B cell (primary cell): ENCODE results near the gene TRPM2. TPM values are rescaled to one million over a fixed set of nuclear protein-coding genes. Genes with fewer than 3 reads are reported as not detected.

Experiments
- ATAC-seq: fragments of 200-7000 bp; cut with Tn5 transposase; one replicate; pipeline ENCODE4 v1.10.0; 2021; ENCODE audit warnings: low read depth, mild to moderate bottlenecking, moderate number of reproducible peaks, moderate library complexity
- CTCF ChIA-PET: fragments of 350-600 bp; sonication (Branson Sonifier 250); formaldehyde crosslinking; loops from one replicate; lab custom pipeline; 2021; ENCODE audit warnings: antibody characterized with exemption, inconsistent platforms; lab: Charles Lee
- POLR2A ChIA-PET: fragments of 350-600 bp; sonication (Branson Sonifier 250); formaldehyde crosslinking; loops from one replicate; lab custom pipeline; 2021; ENCODE audit warnings: antibody characterized with exemption; lab: Charles Lee
- DNase-seq: peaks from one replicate; pipeline ENCODE4 v3.0.0; 2013
- H2AFZ ChIP-seq: 2 replicates; pipeline ENCODE4 v1.6.1; 2012; ENCODE audit warnings: mild to moderate bottlenecking, low read depth, low read length; ENCODE audit not compliant: insufficient read depth, poor library complexity, severe bottlenecking
- H3K27ac ChIP-seq, 2 donors: 1 replicate in 1 of 2; 2 replicates in 1 of 2; pipeline ENCODE4 v1.5.1; 2012 to 2013; ENCODE audit warnings: low read length in 2 of 2, mild to moderate bottlenecking in 2 of 2, moderate library complexity in 1 of 2
- H3K27me3 ChIP-seq, 4 experiments: fragments of 200-600 bp in 1 of 4; sonication (generic) in 1 of 4; replicated peaks in 1 of 4; 1 replicate in 2 of 4; 2 replicates in 2 of 4; pipeline versions ENCODE4 v1.6.1 to v1.7.0; 2013 to 2016; ENCODE audit warnings: low read length in 3 of 4, mild to moderate bottlenecking in 2 of 4, mixed read lengths in 1 of 4, moderate library complexity in 1 of 4; ENCODE audit not compliant: insufficient read depth in 4 of 4, control insufficient read depth in 3 of 4; ENCODE audit errors: control extremely low read depth in 1 of 4
- H3K36me3 ChIP-seq, 2 experiments: replicated peaks in 1 of 2; 1 replicate in 1 of 2; 2 replicates in 1 of 2; pipeline versions ENCODE4 v1.6.1 to v1.7.1; 2013; ENCODE audit warnings: low read length in 1 of 2; ENCODE audit not compliant: insufficient read depth in 2 of 2, control insufficient read depth in 1 of 2; ENCODE audit errors: control extremely low read depth in 1 of 2, extremely low read depth in 1 of 2
- H3K4me1 ChIP-seq, 2 donors: fragments of 200-600 bp in 1 of 2; sonication (generic) in 1 of 2; 1 replicate in 1 of 2; 2 replicates in 1 of 2; pipeline versions ENCODE4 v1.5.1 to v1.6.1; 2013 to 2017; ENCODE audit warnings: low read length in 2 of 2; ENCODE audit not compliant: control insufficient read depth in 2 of 2, insufficient read depth in 2 of 2
- H3K4me2 ChIP-seq: replicated peaks from 2 replicates; pipeline ENCODE3; 2012; ENCODE audit warnings: mild to moderate bottlenecking, low read depth, low read length; ENCODE audit not compliant: poor library complexity, severe bottlenecking
- H3K4me3 ChIP-seq, 5 experiments: fragments of 200-600 bp in 1 of 5; sonication (generic) in 1 of 5; 1 replicate in 3 of 5; 2 replicates in 2 of 5; pipeline versions ENCODE4 v1.5.1 to v1.7.0; 2011 to 2016; ENCODE audit warnings: low read length in 4 of 5, mild to moderate bottlenecking in 4 of 5, low read depth in 2 of 5, control low read depth in 1 of 5, moderate library complexity in 1 of 5; ENCODE audit not compliant: insufficient read depth in 1 of 5; ENCODE audit errors: control extremely low read depth in 1 of 5, extremely low read depth in 1 of 5
- H3K79me2 ChIP-seq: fragments of 200-600 bp; sonication (generic); one replicate; pipeline ENCODE4 v1.6.0; 2016; ENCODE audit warnings: low read length; ENCODE audit not compliant: control insufficient read depth, insufficient read depth
- H3K9ac ChIP-seq: fragments of 200-600 bp; sonication (generic); 2 replicates; pipeline ENCODE4 v1.6.1; 2017; ENCODE audit warnings: mild to moderate bottlenecking, low read length, moderate library complexity
- H3K9me3 ChIP-seq, 3 donors: one replicate each; pipeline versions ENCODE4 v1.6.1 to v1.7.1; 2013; ENCODE audit warnings: low read length in 2 of 3; ENCODE audit not compliant: control insufficient read depth in 2 of 3, insufficient read depth in 1 of 3; ENCODE audit errors: control extremely low read depth in 1 of 3
- H4K20me1 ChIP-seq: 2 replicates; pipeline ENCODE4 v1.6.0; 2012; ENCODE audit warnings: mild to moderate bottlenecking, low read length; ENCODE audit not compliant: insufficient read depth, control insufficient read depth, poor library complexity, severe bottlenecking
- H3K27ac Mint-ChIP-seq: one replicate; pipeline ENCODE4 v1.8.0; 2021; ENCODE audit warnings: mixed read lengths
- H3K27me3 Mint-ChIP-seq: one replicate; pipeline ENCODE4 v1.8.0; 2021; ENCODE audit warnings: mixed read lengths
- H3K4me1 Mint-ChIP-seq: one replicate; pipeline ENCODE4 v1.8.0; 2021; ENCODE audit warnings: mixed read lengths
- H3K4me3 Mint-ChIP-seq: one replicate; pipeline ENCODE4 v1.8.0; 2021; ENCODE audit warnings: mixed read lengths
- H3K9me3 Mint-ChIP-seq: one replicate; pipeline ENCODE4 v1.8.0; 2022; ENCODE audit warnings: mixed read lengths; ENCODE audit not compliant: insufficient read depth
- EZH2 ChIP-seq: IDR thresholded peaks from 2 replicates; pipeline ENCODE4 v1.6.1; 2012; ENCODE audit warnings: borderline replicate concordance, low read depth, mild to moderate bottlenecking, moderate library complexity, low read length; ENCODE audit not compliant: insufficient read depth, poor library complexity, severe bottlenecking
- WGBS: methylation state at CpG from one replicate; pipeline ENCODE4 v1.1.5; 2013; ENCODE audit warnings: missing lambda C conversion rate; ENCODE audit not compliant: insufficient coverage; 5-methylcytosine and 5-hydroxymethylcytosine counted together
- intact Hi-C: fragments of 100-400 bp; cut with micrococcal nuclease; formaldehyde crosslinking; loops from one replicate; pipeline ENCODE4 v1.10.0; 2022
- polyA plus RNA-seq: library from polyadenylated mRNA; depleted of rRNA; stranded (reverse); fragments of >200 nt; gene quantifications from 2 replicates; pipeline ENCODE4 v1.2.3, GENCODE V29; 2012
- total RNA-seq, 2 donors: library from RNA; stranded (reverse); fragments of 120-200 nt in 1 of 2; gene quantifications; 1 replicate in 1 of 2; 2 replicates in 1 of 2; pipeline versions ENCODE4 v1.2.3 to v1.2.4, GENCODE V29; 2013 to 2022
- TF ChIP-seq, protein P1 (sequence below): fragments of 200-600 bp; IDR thresholded peaks from one replicate; pipeline ENCODE4 v1.8.0; 2022; ENCODE audit warnings: antibody characterized with exemption, mild to moderate bottlenecking

Gene TRPM2
- total and polyA plus RNA-seq, 2 donors (not counting 1 experiment from before 2014, with no cell fraction given): 1.6 to 8.4 TPM

DNA sequence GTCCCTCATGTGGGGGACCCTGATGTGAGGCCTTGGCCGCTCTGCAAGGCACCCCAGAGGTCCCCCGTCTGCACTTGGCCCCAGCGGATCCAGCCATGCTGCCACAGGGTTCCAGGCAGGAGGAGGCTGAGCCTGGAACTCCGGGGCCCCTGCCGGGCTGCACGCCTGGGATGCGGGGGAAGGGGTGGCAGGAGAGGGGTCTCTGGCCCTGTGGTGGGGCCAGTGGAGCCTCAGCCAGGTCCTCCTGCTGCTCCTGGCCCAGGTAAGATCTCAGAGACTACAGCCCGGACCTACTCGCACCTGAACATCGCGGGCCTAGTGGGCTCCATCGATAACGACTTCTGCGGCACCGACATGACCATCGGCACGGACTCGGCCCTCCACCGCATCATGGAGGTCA is 40.7 kb upstream of the TRPM2 start:
- 96% methylated on average over 19 of the region's 19 CpGs for WGBS

DNA sequence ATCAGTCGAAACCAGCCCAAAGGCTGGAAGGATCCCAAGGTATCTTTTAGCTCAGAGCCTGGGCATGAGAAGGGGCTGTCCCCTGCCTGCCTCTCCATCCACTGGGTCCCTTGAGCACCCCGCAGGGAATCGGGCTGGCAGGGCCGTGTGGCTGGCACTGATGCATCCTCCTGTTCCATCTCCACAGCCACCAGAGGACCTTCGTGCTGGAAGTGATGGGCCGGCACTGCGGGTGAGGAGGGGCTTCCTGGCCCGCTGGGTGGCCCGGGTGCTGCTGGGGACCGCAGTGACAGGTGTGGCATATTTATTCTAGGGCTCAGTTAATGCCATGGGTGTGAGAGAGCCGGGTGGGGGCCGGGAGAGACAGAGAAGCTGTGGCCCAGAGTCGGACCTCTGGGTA is 40.0 kb upstream of the TRPM2 start:
- no peak for ATAC-seq
- peaks cover 84% of the 10 kb centered on the region for H4K20me1 ChIP-seq
- H3K36me3 ChIP-seq: peaks cover 4 to 82% of the 10 kb centered on the region in 2 experiments

More for the DNA sequence above, 40.7 kb upstream of the TRPM2 start:
- TF ChIP-seq, protein P1, sequence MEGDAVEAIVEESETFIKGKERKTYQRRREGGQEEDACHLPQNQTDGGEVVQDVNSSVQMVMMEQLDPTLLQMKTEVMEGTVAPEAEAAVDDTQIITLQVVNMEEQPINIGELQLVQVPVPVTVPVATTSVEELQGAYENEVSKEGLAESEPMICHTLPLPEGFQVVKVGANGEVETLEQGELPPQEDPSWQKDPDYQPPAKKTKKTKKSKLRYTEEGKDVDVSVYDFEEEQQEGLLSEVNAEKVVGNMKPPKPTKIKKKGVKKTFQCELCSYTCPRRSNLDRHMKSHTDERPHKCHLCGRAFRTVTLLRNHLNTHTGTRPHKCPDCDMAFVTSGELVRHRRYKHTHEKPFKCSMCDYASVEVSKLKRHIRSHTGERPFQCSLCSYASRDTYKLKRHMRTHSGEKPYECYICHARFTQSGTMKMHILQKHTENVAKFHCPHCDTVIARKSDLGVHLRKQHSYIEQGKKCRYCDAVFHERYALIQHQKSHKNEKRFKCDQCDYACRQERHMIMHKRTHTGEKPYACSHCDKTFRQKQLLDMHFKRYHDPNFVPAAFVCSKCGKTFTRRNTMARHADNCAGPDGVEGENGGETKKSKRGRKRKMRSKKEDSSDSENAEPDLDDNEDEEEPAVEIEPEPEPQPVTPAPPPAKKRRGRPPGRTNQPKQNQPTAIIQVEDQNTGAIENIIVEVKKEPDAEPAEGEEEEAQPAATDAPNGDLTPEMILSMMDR: no peak
- no peak for TF ChIP-seq EZH2
- ATAC-seq (no peak), DNase-seq (no peak)
- H3K36me3 ChIP-seq: peaks cover 4 to 81% of the 10 kb centered on the region in 2 experiments
- no peaks in the 10 kb centered on the region for H3K27me3 Mint-ChIP-seq
- H3K4me3 Mint-ChIP-seq: no peak overlapping the region
- H2AFZ ChIP-seq: no peak overlapping the region
- no peaks in the 10 kb centered on the region for H3K9me3 Mint-ChIP-seq
- H3K27ac ChIP-seq: no peak overlapping the region
- H3K4me1 Mint-ChIP-seq: no peaks in the 10 kb centered on the region
- H3K4me3 ChIP-seq: no peak overlapping the region
- H4K20me1 ChIP-seq: peaks cover 84% of the 10 kb centered on the region
- H3K4me2 ChIP-seq: no peak overlapping the region
- intact Hi-C loops: no loop called here
- no peak overlapping the region for H3K9ac ChIP-seq
- ChIA-PET CTCF (no interaction called here), POLR2A (no interaction called here)
- no peak overlapping the region for H3K27ac Mint-ChIP-seq
- no peaks in the 10 kb centered on the region for H3K4me1 ChIP-seq
- peaks cover 33% of the 10 kb centered on the region for H3K79me2 ChIP-seq
- no peaks in the 10 kb centered on the region for H3K9me3 ChIP-seq
- no peaks in the 10 kb centered on the region for H3K27me3 ChIP-seq

More for the DNA sequence above, 40.0 kb upstream of the TRPM2 start:
- TF ChIP-seq, protein P1: no peak
- TF ChIP-seq EZH2: no peak
- no peak for DNase-seq
- Histone ChIP-seq H3K4me3 (no peak overlapping the region), H3K27ac (no peak overlapping the region), H3K4me2 (no peak overlapping the region), H3K9me3 (no peaks in the 10 kb centered on the region), H3K4me1 (no peaks in the 10 kb centered on the region), H3K79me2 (peaks cover 25% of the 10 kb centered on the region), H2AFZ (no peak overlapping the region), H3K27me3 (no peaks in the 10 kb centered on the region), H3K9ac (no peak overlapping the region)
- 96% methylated on average over 11 of the region's 13 CpGs for WGBS
- POLR2A ChIA-PET: no interaction called here
- no peaks in the 10 kb centered on the region for H3K4me1 Mint-ChIP-seq
- H3K27ac Mint-ChIP-seq: no peak overlapping the region
- no peaks in the 10 kb centered on the region for H3K9me3 Mint-ChIP-seq
- CTCF ChIA-PET: no interaction called here
- intact Hi-C loops: no loop called here
- H3K27me3 Mint-ChIP-seq: no peaks in the 10 kb centered on the region
- no peak overlapping the region for H3K4me3 Mint-ChIP-seq
